H1 (cell line): ENCODE measurements around the gene TRPC4. TPM values are rescaled to one million over a fixed set of nuclear protein-coding genes. Genes with fewer than 3 reads are reported as not detected.

ENCODE experiments used
- CTCF ChIA-PET: fragments of 300-600 bp; sonication (Branson Sonifier 250); formaldehyde crosslinking; loops from one replicate; lab custom pipeline; 2021; ENCODE audit not compliant: partially characterized antibody; lab: Charles Lee
- POLR2A ChIA-PET: fragments of 300-600 bp; sonication (Branson Sonifier 250); formaldehyde crosslinking; loops from one replicate; lab custom pipeline; 2021; ENCODE audit warnings: inconsistent platforms; ENCODE audit not compliant: partially characterized antibody; lab: Charles Lee
- DNase-seq, 2 experiments: peaks; one replicate each; pipeline versions ENCODE4 v3.0.0 to v3.0.0-alpha.2; 2010 to 2022; ENCODE audit warnings: low spot score in 2 of 2, low read depth in 1 of 2, mixed read lengths in 1 of 2
- FAIRE-seq: peaks from 2 replicates; lab custom pipeline; 2011; peaks lifted over from hg19 to GRCh38; lab: Jason Lieb, UNC
- H2AFZ ChIP-seq: 2 replicates; pipeline ENCODE4 v1.8.1; 2012; ENCODE audit warnings: low read length, inconsistent platforms
- H2AK5ac ChIP-seq: 2 replicates; pipeline ENCODE4 v1.6.1; 2013; ENCODE audit warnings: low read depth, low read length
- H2BK120ac ChIP-seq: replicated peaks from 2 replicates; pipeline ENCODE3; 2013; ENCODE audit warnings: low read depth, low read length, inconsistent platforms
- H2BK12ac ChIP-seq: 2 replicates; pipeline ENCODE4 v1.6.1; 2013; ENCODE audit warnings: low read depth, low read length
- H2BK15ac ChIP-seq: 2 replicates; pipeline ENCODE4 v1.6.1; 2013; ENCODE audit warnings: low read length
- H2BK20ac ChIP-seq: 2 replicates; pipeline ENCODE4 v1.6.1; 2013; ENCODE audit warnings: low read length
- H2BK5ac ChIP-seq: 2 replicates; pipeline ENCODE4 v1.6.1; 2013; ENCODE audit warnings: low read depth, low read length
- H3K14ac ChIP-seq: 2 replicates; pipeline ENCODE4 v1.6.1; 2013; ENCODE audit warnings: inconsistent platforms; ENCODE audit not compliant: insufficient read length
- H3K18ac ChIP-seq: 2 replicates; pipeline ENCODE4 v1.6.1; 2013; ENCODE audit warnings: low read length; ENCODE audit errors: extremely low read depth
- H3K23ac ChIP-seq: 2 replicates; pipeline ENCODE4 v1.6.1; 2013; ENCODE audit warnings: inconsistent platforms; ENCODE audit not compliant: insufficient read length
- H3K23me2 ChIP-seq: 2 replicates; pipeline ENCODE4 v1.6.1; 2013; ENCODE audit warnings: low read depth, low read length
- H3K27ac ChIP-seq: 2 replicates; pipeline ENCODE4 v1.6.1; 2011; ENCODE audit warnings: low read depth, low read length, inconsistent platforms
- H3K27me3 ChIP-seq, 4 experiments: replicated peaks in 1 of 4; 1 replicate in 1 of 4; 2 replicates in 3 of 4; pipeline versions ENCODE4 v1.6.1 to v1.8.1; 2011 to 2013; ENCODE audit warnings: low read length in 3 of 4, mild to moderate bottlenecking in 3 of 4, inconsistent platforms in 2 of 4, mixed read lengths in 2 of 4, moderate library complexity in 1 of 4; ENCODE audit not compliant: control insufficient read depth in 3 of 4, insufficient read depth in 3 of 4; ENCODE audit errors: extremely low read depth in 1 of 4
- H3K36me3 ChIP-seq, 4 experiments: 2 replicates each; pipeline versions ENCODE4 v1.6.1 to v1.8.1; 2011 to 2013; ENCODE audit warnings: mild to moderate bottlenecking in 4 of 4, low read length in 3 of 4, moderate library complexity in 2 of 4, control low read depth in 1 of 4, inconsistent platforms in 1 of 4; ENCODE audit not compliant: insufficient read depth in 4 of 4, control insufficient read depth in 2 of 4
- H3K4ac ChIP-seq: replicated peaks from 2 replicates; pipeline ENCODE3; 2013; ENCODE audit warnings: low read length, low read depth, mixed read lengths, inconsistent platforms; ENCODE audit not compliant: insufficient read length
- H3K4me1 ChIP-seq, 4 experiments: replicated peaks in 1 of 4; 1 replicate in 1 of 4; 2 replicates in 3 of 4; pipeline versions ENCODE4 v1.6.1 to v1.8.1; 2011 to 2013; ENCODE audit warnings: low read length in 3 of 4, inconsistent platforms in 2 of 4, mixed read lengths in 1 of 4; ENCODE audit not compliant: insufficient read depth in 4 of 4, control insufficient read depth in 3 of 4
- H3K4me2 ChIP-seq, 2 experiments: 2 replicates each; pipeline versions ENCODE4 v1.6.1 to v1.8.1; 2011 to 2013; ENCODE audit warnings: low read depth in 2 of 2, low read length in 2 of 2, control low read depth in 1 of 2, inconsistent platforms in 1 of 2, mild to moderate bottlenecking in 1 of 2; ENCODE audit not compliant: insufficient read depth in 1 of 2
- H3K4me3 ChIP-seq, 4 experiments: fragments of 200-600, 300-600 bp in 1 of 4; sonication (generic), shearing (Covaris generic), sonication (Bioruptor Twin) in 1 of 4; 2 replicates each; pipeline versions ENCODE4 v1.5.1 to v1.8.1; 2011 to 2016; ENCODE audit warnings: low read length in 4 of 4, low read depth in 3 of 4, control low read depth in 2 of 4, inconsistent platforms in 2 of 4, mild to moderate bottlenecking in 2 of 4, mixed read lengths in 1 of 4, moderate library complexity in 1 of 4; ENCODE audit not compliant: insufficient read depth in 2 of 4; ENCODE audit errors: extremely low read depth in 1 of 4
- H3K56ac ChIP-seq: replicated peaks from 2 replicates; pipeline ENCODE3; 2013; ENCODE audit warnings: low read depth, mild to moderate bottlenecking, mixed read lengths, low read length, inconsistent platforms; ENCODE audit not compliant: insufficient read length
- H3K79me1 ChIP-seq: 2 replicates; pipeline ENCODE4 v1.6.1; 2013; ENCODE audit warnings: low read depth, low read length, control low read depth
- H3K79me2 ChIP-seq, 2 experiments: 2 replicates each; pipeline versions ENCODE4 v1.6.1 to v1.8.1; 2012 to 2013; ENCODE audit warnings: low read length in 2 of 2, mild to moderate bottlenecking in 2 of 2, inconsistent platforms in 1 of 2; ENCODE audit not compliant: insufficient read depth in 2 of 2, control insufficient read depth in 1 of 2
- H3K9ac ChIP-seq, 4 experiments: replicated peaks in 1 of 4; 1 replicate in 1 of 4; 2 replicates in 3 of 4; pipeline versions ENCODE4 v1.6.1 to v1.8.1; 2011 to 2013; ENCODE audit warnings: low read depth in 3 of 4, low read length in 3 of 4, control low read depth in 2 of 4, mild to moderate bottlenecking in 2 of 4, moderate library complexity in 2 of 4, inconsistent platforms in 1 of 4; ENCODE audit errors: extremely low read depth in 1 of 4
- H3K9me3 ChIP-seq, 2 experiments: 2 replicates each; pipeline versions ENCODE4 v1.6.1 to v1.8.1; 2012 to 2013; ENCODE audit warnings: mild to moderate bottlenecking in 2 of 2, moderate library complexity in 2 of 2, control low read depth in 1 of 2, inconsistent platforms in 1 of 2, low read depth in 1 of 2, low read length in 1 of 2, mixed read lengths in 1 of 2; ENCODE audit not compliant: insufficient read depth in 2 of 2
- H4K20me1 ChIP-seq, 2 experiments: replicated peaks in 1 of 2; 2 replicates each; pipeline versions ENCODE3 to v1.8.1; 2011 to 2013; ENCODE audit warnings: inconsistent platforms in 2 of 2, low read length in 2 of 2, mild to moderate bottlenecking in 1 of 2; ENCODE audit not compliant: insufficient read depth in 2 of 2, control insufficient read depth in 1 of 2
- H4K5ac ChIP-seq: 2 replicates; pipeline ENCODE4 v1.6.1; 2013; ENCODE audit warnings: low read length, low read depth, mixed read lengths, inconsistent platforms; ENCODE audit not compliant: insufficient read length
- H4K8ac ChIP-seq: 2 replicates; pipeline ENCODE4 v1.8.0; 2013; ENCODE audit warnings: mild to moderate bottlenecking, moderate library complexity, low read length, inconsistent platforms; ENCODE audit not compliant: insufficient read depth; ENCODE audit errors: extremely low read depth
- H4K91ac ChIP-seq: replicated peaks from 2 replicates; pipeline ENCODE3; 2013; ENCODE audit warnings: low read length, mixed read lengths, inconsistent platforms; ENCODE audit not compliant: insufficient read length
- TEAD4 ChIP-seq: IDR thresholded peaks from 2 replicates; pipeline ENCODE4 v1.6.1; 2012; ENCODE audit warnings: low read depth, low read length, inconsistent platforms, mixed read lengths
- WGBS, 2 experiments: shearing (Covaris generic) in 1 of 2; methylation state at CpG; one replicate each; pipeline versions ENCODE4 v1.1.6 to v1.1.7; 2013 to 2015; ENCODE audit warnings: low lambda C conversion rate in 2 of 2, mixed read lengths in 2 of 2, inconsistent platforms in 1 of 2, low coverage in 1 of 2, missing lambda C conversion rate in 1 of 2; ENCODE audit not compliant: insufficient replicate concordance in 2 of 2, insufficient coverage in 1 of 2, insufficient read length in 1 of 2; ENCODE audit errors: extremely low coverage in 1 of 2, missing lambda C conversion rate in 1 of 2; 5-methylcytosine and 5-hydroxymethylcytosine counted together
- polyA plus RNA-seq, 7 experiments: library from polyadenylated mRNA; depleted of rRNA in 3 of 7; stranded (reverse) in 5 of 7; unstranded in 2 of 7; fragments of >200 nt in 5 of 7; fragments of 200-250 nt in 2 of 7; gene quantifications; 1 replicate in 5 of 7; 2 replicates in 1 of 7; 4 replicates in 1 of 7; pipeline versions ENCODE4 v1.2.1 to v1.2.3, GENCODE V29; 2011 to 2013; ENCODE audit warnings: missing spikeins in 2 of 7, mixed read lengths in 2 of 7
- total RNA-seq: library from RNA; stranded (reverse); fragmentation: NEBNext Ultra II Directional; extraction: Animal tissue kit (Norgen Biotek cat#: 25700); gene quantifications from 2 replicates; pipeline ENCODE4 v1.2.1, GENCODE V29; 2021

TRPC4 gene
- total and polyA plus RNA-seq, 2 of the 8 experiments (the other 6 are each of a cell fraction or from before 2014, with no cell fraction given), result 12.3 to 14.7 TPM

DNA sequence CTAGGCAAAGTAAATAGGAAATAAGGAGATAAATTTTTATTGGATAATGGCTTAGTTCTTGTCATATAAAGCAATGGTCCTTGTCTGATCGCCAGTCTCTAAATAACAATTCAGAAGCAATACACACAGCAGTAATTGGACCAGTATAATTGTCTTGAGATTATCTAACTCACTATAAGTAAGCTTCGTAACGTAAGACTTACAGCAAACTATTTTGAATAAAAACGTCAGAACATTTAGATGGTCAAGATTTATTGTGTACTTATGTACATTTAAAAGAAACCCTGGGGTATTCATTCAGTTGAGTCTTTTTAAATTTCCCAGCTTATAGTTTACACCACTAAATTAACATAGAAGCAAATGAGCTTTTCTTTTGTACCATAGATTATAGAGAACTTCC is 20.2 kb upstream of the TRPC4 start:
- Histone ChIP-seq H2BK120ac (no peak overlapping the region), H2AFZ (no peak overlapping the region), H2BK5ac (no peak overlapping the region), H3K9ac (no peak overlapping the region), H4K91ac (no peak overlapping the region), H4K8ac (no peak overlapping the region), H3K56ac (no peak overlapping the region), H2BK12ac (no peak overlapping the region), H3K27ac (no peak overlapping the region), H3K4me3 (no peak overlapping the region), H3K36me3 (no peaks in the 10 kb centered on the region), H3K9me3 (no peaks in the 10 kb centered on the region), H2AK5ac (no peak overlapping the region), H4K5ac (no peak overlapping the region), H3K27me3 (no peaks in the 10 kb centered on the region), H3K4ac (no peak overlapping the region), H3K18ac (no peak overlapping the region), H4K20me1 (no peaks in the 10 kb centered on the region), H2BK20ac (no peak overlapping the region), H3K23ac (no peak overlapping the region), H3K4me2 (no peak overlapping the region), H3K4me1 (no peaks in the 10 kb centered on the region), H3K23me2 (no peaks in the 10 kb centered on the region), H3K79me2 (no peaks in the 10 kb centered on the region), H2BK15ac (no peak overlapping the region), H3K79me1 (no peaks in the 10 kb centered on the region), H3K14ac (no peak overlapping the region)
- POLR2A ChIA-PET, result no interaction called here
- no peak for FAIRE-seq
- TF ChIP-seq TEAD4, result no peak
- no peak for DNase-seq
- 74% methylated on average over 4 of the region's 4 CpGs; no CpG with 5 or more reads in 1 of the 2 experiments for WGBS, 2 experiments
- CTCF ChIA-PET, result interaction anchor here (1.7 kb wide), 1 partner anchor 20 kb away, joined by 5 read pairs; the partner anchor contains the start of gene TRPC4
